ENCODE results near the gene RAB1B. TPM values are rescaled to one million over a fixed set of nuclear protein-coding genes. Genes with fewer than 3 reads are reported as not detected.

The RAB1B gene
- total RNA-seq, result 74.4 and 83.9 TPM in 2 replicates

DNA sequence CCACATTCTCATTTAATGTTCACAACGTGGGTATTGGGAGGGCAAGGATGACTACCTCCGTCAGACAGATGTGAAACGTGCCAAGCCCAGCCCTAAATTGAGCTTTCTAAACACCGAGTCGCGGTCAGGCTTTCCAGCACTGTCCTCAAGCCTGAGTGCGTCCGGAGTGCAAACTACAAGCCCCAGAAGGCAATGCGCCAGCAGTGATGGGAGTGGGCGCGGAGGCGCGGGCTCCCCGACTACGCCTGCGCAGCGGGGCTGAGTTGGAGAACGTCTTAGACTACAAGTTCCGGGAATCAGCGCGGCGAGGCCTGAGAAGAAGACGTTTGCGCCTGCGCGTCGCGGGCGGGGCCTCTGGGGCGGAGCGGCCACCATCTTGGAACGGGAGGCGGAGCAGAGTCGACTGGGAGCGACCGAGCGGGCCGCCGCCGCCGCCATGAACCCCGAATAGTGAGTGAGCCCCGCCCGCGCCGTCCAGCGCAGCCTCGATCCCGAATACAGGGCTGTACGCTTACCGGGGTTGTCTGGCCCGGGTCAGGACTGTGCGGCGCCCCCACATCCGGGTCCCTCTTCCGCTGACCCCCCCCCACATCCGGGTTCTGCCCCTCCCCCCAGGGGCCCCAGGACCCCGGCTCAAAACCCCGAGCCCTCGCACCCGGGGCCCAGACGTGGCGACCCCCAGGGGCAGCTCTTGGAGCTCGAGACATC lies at the start of gene RAB1B:
Gene RAB1B (plus strand): TSS at position 396 of the 708 bp plus-strand sequence. CDS start 41 bp downstream, at position 437.

DNA sequence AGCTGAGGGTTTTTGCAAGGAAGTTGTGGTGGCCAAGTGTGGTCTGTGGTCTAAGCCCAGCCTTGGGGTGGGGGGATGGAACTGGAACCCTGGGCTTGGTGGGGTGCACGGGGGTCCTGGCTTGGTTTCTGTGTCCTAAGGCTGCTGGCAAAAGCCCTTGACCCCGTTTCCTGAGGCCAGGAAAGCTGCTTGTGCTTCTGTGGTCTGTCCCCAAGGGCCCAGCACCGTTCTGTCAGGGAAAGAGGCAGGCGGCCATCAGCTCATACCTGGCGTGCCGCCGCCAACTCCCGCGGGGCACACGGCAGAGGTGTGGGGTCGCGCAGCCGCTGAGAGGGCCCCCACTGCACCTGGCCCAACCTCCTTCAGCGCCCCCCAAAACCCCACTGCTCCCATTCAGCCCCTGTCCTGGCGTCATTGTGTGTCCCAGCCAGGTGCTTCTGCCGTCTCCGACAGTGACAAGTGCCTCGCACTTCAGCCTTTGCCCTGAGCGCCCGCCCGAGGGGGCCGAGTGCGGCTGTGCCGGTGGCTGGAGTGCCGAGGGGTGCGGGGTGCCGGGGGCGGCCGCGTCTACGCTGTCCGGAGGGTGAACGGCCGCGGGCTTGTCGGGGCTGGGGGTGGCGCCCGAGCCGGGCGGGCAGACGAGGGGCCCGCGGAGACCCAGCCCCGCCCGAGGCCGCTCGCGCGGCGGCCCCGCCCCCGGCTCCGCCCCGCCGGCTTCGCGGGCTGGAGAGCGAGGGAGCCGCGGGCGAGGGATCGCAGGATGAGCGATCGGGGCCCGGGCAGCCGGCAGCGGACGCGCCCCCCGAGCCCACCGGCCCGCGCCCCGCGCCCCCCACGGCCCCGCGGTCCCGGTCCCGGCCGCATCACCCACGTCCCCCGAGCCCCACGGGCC lies 9.3 kb downstream of the RAB1B start, which contains the start of gene CNIH2:
Gene CNIH2 (plus strand): TSS at position 705 of the 892 bp plus-strand sequence. CDS start 282 bp downstream, outside the sequence.

DNA sequence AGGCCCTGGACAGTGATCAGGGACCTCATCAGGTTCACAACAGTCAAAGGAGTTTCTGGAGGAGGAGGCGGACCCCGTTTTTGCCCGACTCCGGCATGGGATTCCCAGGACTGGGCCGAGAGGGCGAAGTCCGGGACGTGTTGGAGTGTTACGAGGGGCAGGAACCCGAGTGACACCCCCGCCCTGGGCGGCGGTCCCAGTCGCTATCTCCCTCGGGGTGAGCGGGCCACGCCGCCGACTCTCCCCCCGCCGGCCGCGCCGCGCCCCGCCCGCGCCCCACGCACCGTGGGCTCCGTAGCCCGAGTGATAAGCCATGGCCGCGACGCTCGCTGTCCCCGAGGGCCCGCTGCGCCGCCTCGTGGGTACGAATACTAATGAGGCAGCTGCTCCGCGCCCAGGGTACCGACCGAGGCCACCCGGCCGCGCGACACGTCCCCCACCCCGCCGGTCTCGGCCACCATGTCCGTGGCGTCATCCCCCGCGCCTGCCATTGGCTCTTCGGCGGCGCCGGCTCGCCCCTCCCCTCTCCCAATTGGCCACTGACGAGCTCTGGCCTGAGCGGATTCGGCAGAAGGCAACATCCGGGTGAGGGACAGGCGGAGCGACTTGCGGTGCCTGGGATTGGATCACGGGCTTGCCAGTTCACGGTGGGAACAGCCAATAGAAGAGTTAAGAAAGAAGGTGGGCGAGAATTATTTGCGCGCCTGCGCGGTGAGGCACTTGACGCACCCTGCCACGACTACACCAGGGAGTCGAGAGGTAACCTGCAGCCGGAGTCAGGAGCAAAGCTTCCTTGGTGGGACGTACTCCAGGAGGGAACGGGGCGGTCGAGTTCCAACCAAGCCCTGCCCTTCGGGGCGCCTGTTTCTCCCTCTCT lies 20.5 kb downstream of the RAB1B start, which contains the start of gene YIF1A:
Gene YIF1A (minus strand): TSS at position 473 of the 877 bp plus-strand sequence. CDS start 158 bp downstream, at position 315.

DNA sequence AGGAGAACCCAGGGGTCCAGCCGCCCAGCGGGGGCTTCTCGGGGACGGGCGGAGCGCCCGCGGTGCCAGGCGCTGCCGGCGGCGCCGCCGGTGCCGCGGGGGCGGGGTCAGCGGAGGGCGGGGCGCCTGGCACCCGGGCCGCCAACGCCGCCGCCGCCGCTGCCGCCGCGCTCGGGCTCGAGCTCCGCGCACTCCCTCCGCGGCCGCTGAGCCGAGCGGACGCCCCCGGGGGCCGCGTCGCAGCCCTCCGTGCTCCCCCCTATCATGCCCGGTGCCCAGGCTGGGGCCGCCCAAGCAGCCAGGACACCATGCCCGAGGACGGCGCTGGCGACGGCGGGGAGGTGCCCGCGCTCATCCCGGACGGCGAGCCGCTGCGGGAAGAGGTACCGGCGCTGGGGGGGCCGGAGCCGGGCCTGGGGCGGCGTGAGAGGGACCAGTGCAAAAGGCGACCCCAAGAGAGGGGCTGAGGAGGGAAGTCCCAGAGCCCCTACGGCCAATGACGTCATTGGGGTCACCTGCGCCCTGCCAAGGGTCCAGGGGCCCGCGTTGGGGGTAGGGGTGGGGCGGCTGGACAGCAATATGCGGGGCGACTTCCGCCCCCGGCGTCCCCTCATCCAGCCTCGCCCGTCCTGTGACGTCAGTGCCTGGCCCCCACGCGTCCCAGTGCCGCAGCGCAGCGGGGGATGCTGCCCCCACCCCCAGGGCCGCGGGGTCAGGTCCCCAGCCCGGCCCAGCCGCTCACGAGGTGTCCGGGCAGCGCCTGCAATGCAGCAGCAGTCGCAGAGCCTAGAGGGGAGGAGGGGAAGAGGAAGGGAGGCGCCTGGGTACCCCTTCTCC lies 23.5 kb downstream of the RAB1B start, which contains the start of gene TMEM151A:
Gene TMEM151A (plus strand): TSS at position 189 of the 837 bp plus-strand sequence. CDS start 120 bp downstream, at position 309.

GRCh38 chr11:66316849-66317251 lies 48.4 kb downstream of the RAB1B start, which contains the start of gene CD248:
Gene CD248 (minus strand): TSS chr11:66317044. CDS start chr11:66317027, 17 bp downstream.

Other genes starting within 250 kb of the RAB1B start
- under 0.01 TPM in 1 of 2 replicates, not detected in the other for gene CATSPER1, start 242.2 kb upstream of the RAB1B start, total RNA-seq
- 0.12 TPM in 1 of 2 replicates, not detected in the other for gene GAL3ST3, start 219.5 kb upstream of the RAB1B start, total RNA-seq
- gene SF3B2, start 216.3 kb upstream of the RAB1B start, total RNA-seq, result 157 and 183 TPM in 2 replicates
- 25.8 and 34.7 TPM in 2 replicates for gene PACS1, start 198.4 kb upstream of the RAB1B start, total RNA-seq
- gene KLC2, start 10.9 kb upstream of the RAB1B start, total RNA-seq, result 27.3 and 28.5 TPM in 2 replicates
- gene CNIH2, start 9.5 kb downstream of the RAB1B start, total RNA-seq, result 0.11 and 0.25 TPM in 2 replicates
- 185 and 214 TPM in 2 replicates for gene YIF1A, start 20.5 kb downstream of the RAB1B start, total RNA-seq
- under 0.01 and 0.11 TPM in 2 replicates for gene TMEM151A, start 23.3 kb downstream of the RAB1B start, total RNA-seq
- gene CD248, start 48.4 kb downstream of the RAB1B start, total RNA-seq, result 97.4 and 103 TPM in 2 replicates
- gene RIN1, start 67.8 kb downstream of the RAB1B start, total RNA-seq, result 32.5 and 58.7 TPM in 2 replicates
- gene BRMS1, start 76.5 kb downstream of the RAB1B start, total RNA-seq, result 45.5 and 73.5 TPM in 2 replicates
- 40.7 and 55.1 TPM in 2 replicates for gene B4GAT1, start 79.0 kb downstream of the RAB1B start, total RNA-seq
- 0.11 and 0.37 TPM in 2 replicates for gene SLC29A2, start 103.1 kb downstream of the RAB1B start, total RNA-seq
- gene NPAS4, start 152.4 kb downstream of the RAB1B start, total RNA-seq, result not detected in 2 replicates
- 49.9 and 55.0 TPM in 2 replicates for gene MRPL11, start 170.2 kb downstream of the RAB1B start, total RNA-seq
- gene PELI3, start 198.3 kb downstream of the RAB1B start, total RNA-seq, result 14.7 and 19.4 TPM in 2 replicates
- 50.4 and 56.9 TPM in 2 replicates for gene DPP3, start 211.8 kb downstream of the RAB1B start, total RNA-seq
- gene BBS1, start 242.0 kb downstream of the RAB1B start, total RNA-seq, result 29.2 and 32.6 TPM in 2 replicates

All from uterine smooth muscle cell (primary cell).